ENCODE data around the gene FBXO44. TPM values are rescaled to one million over a fixed set of nuclear protein-coding genes. Genes with fewer than 3 reads are reported as not detected.

Gene FBXO44
- total and polyA plus RNA-seq, 2 experiments from 2014 or later: 22.0 to 30.8 TPM

- no peaks in the 10 kb centered on the region for H3F3A ChIP-seq (replicated peaks; ENCODE audit: low read depth)
- H3K36me3 ChIP-seq (ENCODE audit: insufficient read depth): no peaks in the 10 kb centered on the region
- no peak for DNase-seq (ENCODE audit: low spot score)
- H2AFZ ChIP-seq: no peak overlapping the region
- peak; percentile 36; the same call in 1 of the 3 replicates for ATAC-seq
- Mint-ChIP-seq H3K27ac (no peak overlapping the region), H3K4me1 (no peaks in the 10 kb centered on the region), H3K4me3 (no peak overlapping the region), H3K27me3 (ENCODE audit: insufficient read depth, low read depth, poor library complexity) (peaks cover 10% of the 10 kb centered on the region), H3K36me3 (ENCODE audit: low read depth) (no peaks in the 10 kb centered on the region), H3K9me3 (no peaks in the 10 kb centered on the region)
- H3K9me2 ChIP-seq (ENCODE audit: insufficient read depth): no peaks in the 10 kb centered on the region
- no peaks in the 10 kb centered on the region for H4K20me1 ChIP-seq (replicated peaks; ENCODE audit: insufficient read depth)
- H3K27me3 ChIP-seq (ENCODE audit: insufficient read depth): no peaks in the 10 kb centered on the region
- H3K4me3 ChIP-seq: no peak overlapping the region
- H3K4me2 ChIP-seq: no peak overlapping the region
- no peaks in the 10 kb centered on the region for H3K4me1 ChIP-seq (ENCODE audit: insufficient read depth)
- TF ChIP-seq POLR2AphosphoS5 (IDR thresholded peaks at IDR 0.05; ENCODE audit: low read depth) (no peak), CREB1 (CRISPR knock-in tag; IDR thresholded peaks at IDR 0.05; ENCODE audit: low read depth) (no peak), ETS1 (IDR thresholded peaks at IDR 0.05) (no peak), ZNF114 (CRISPR knock-in tag; IDR thresholded peaks at IDR 0.05) (no peak), REST (IDR thresholded peaks at IDR 0.05; ENCODE audit: unreplicated experiment) (no peak), ZNF331 (CRISPR knock-in tag; IDR thresholded peaks at IDR 0.05; ENCODE audit: low read depth) (no peak), EZH2phosphoT487 (IDR thresholded peaks at IDR 0.05; ENCODE audit: unreplicated experiment) (no peak), ZNF462 (CRISPR knock-in tag; IDR thresholded peaks at IDR 0.05) (no peak), EZH2 (IDR thresholded peaks at IDR 0.05; ENCODE audit: low read depth, unreplicated experiment) (no peak)
- H3K27ac ChIP-seq (ENCODE audit: low read depth): no peak overlapping the region
- no peaks in the 10 kb centered on the region for H3K79me2 ChIP-seq (replicated peaks; ENCODE audit: insufficient read depth)
Observed at GRCh38 chr1:11629184-11630016, 25.3 kb upstream of the FBXO44 start.

Measured in GM23338 (cell line).